GM18870 (cell line): Measurements from ENCODE around the gene ACE.

Source experiments
- ATAC-seq: cut with Tn5 transposase; IDR thresholded peaks from one replicate; pipeline ENCODE4 v1.9.1; 2021; ENCODE audit warnings: moderate library complexity; ENCODE audit not compliant: unreplicated experiment

ACE gene

DNA sequence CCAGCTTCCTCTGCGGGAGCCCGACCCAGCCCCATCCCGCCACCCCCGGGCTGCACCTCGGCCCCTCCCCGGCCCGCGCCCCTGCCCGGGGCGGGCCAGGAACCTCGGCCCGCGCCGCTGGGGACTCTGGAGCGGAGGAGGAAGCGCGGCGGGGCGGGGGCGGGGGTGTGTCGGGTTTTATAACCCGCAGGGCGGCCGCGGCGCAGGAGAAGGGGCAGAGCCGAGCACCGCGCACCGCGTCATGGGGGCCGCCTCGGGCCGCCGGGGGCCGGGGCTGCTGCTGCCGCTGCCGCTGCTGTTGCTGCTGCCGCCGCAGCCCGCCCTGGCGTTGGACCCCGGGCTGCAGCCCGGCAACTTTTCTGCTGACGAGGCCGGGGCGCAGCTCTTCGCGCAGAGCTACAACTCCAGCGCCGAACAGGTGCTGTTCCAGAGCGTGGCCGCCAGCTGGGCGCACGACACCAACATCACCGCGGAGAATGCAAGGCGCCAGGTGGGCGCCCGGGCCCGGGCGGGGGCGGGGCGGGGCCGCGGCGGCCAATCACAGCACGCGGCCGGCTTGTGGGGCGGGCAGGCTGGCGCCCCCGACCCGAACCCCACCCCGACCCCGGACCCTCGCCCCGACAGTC, at the start of gene ACE:
ACE (plus strand) TSS at position 208 of the 626 bp plus-strand sequence; CDS start at position 242, 34 bp downstream.
- no peak for ATAC-seq

DNA sequence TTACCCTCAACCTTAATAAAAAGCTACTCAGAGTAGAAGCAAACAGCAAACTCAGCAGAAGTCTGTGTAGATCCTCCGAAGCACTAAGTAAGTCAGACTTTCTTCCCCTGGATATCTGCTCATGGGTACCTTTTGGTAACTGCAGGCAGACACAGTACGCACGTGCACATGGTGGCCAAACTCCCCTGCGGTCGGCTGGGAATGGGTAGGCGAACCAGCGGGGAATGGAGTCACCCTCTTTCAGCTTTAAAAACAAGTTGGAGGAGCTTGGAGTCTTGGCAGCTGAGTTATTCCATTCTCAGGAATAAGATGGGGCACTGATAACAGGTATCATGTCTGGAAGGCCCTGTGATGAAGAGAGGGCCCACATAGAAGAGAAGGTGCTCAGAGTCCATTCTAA, 47.1 kb upstream of the ACE start:
- ATAC-seq: no peak

DNA sequence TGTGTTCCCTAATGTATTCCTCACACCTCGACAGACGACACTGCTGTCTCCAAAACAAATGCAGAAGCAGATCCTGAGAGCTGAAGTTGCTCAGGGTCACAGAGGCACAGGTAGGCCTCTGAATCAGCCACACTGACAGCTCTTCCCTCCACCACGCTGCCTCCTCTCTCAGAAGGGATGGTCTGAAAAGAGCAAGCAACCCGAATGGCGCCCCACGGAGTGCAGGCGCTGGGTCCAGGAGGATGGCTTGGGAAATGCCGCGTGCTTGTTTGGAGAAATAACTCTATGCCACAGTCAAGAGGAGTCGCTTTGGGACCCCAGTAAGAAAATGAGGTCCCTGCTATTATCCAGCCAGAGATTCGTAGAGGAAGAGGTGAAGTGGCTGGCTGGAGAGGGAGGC, 46.6 kb upstream of the ACE start:
- no peak for ATAC-seq

DNA sequence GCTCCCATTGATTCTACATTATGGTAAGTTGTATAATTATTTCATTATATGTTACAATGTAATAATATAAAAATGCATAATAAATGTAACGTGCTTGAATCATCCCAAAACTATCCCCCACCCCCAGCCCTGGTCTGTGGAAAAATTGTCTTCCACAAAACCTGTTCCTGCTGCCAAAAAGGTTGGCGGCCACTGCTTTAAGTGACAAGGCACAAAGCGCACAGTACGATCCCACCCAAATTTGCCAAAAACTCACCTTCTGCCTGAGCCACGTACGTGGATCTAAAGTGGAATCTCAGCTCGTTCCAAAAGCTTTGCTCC, 45.3 kb upstream of the ACE start:
- no peak for ATAC-seq

DNA sequence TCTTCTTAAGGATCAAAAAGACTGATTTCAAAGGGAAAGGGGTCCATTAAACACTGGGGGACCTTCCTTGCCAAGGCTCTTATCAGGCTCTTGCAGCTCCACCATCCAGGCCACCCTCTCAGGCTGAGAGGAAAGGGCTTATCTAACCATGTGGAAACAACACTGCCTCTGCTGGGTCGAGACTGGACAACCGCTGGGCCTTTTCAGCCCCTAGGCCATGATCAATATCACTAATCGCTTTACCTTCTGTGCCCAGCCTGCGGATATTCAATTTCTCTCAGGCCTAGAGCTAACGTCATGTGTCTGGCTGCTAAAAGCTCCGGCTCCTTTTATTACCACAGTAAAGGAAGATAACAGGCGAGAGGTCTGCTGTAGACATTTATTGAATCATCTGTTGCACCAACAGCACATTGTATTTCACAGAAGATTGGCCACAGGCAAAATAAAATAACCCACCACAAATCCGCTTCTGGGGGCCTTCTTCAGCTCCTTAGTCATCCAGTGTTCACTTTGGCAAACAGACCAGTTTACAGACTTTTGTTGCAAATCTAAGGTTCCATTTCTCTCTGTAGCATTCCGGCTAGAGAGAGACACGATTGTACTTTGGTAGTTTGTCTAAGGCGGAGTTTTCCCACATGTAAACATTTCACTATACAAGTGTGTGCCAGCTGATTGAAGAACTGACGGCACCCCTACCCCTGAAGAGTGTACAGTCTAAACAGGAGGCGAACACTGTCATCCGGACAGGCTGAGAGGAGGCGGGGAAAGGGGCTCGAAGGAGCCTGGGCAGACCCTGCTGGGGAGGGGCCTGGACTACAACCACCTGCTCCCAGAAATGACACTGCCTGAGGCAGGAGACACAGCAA, 44.7 kb upstream of the ACE start:
- no peak for ATAC-seq

DNA sequence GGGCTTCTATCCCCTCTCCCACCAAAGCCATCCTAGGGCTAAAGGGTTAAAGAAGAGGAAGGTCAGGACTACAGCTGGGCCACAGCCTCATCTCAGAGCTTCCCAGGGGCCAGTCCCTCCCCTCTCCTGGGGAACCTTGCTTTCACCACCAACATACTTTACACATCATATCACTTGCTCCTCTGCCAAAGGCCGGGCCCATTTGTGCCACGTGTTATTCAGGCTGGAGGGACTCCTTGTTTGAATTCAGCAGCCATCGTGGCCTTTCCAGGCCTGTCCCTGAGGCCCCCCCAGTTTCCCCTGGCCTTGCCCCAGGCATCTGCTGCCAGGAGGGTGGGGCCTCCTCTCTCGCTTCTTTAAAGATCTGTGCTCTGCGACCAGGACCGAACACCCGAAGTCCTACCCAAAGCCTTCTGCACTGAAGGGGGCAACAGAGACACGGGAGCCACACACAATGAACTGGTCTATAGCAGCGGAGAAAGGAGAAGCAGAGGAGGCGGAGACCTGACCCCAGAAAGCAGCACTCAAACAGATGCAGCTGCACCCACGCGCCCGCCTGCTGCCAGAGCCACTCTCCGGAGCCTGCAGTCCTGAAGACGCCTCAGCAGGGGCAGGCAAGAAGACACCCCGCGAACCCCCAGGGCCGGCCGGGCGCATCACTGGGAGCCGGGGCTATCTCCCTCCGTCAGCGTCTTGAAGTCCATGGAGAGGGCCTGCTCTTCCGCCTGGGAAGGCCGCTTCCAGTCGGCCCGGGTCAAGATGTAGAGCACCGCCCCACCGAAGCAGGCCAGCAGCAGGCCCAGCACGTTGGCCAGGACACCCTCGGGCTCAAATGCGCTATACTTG, 42.9 kb upstream of the ACE start:
- ATAC-seq: no peak

DNA sequence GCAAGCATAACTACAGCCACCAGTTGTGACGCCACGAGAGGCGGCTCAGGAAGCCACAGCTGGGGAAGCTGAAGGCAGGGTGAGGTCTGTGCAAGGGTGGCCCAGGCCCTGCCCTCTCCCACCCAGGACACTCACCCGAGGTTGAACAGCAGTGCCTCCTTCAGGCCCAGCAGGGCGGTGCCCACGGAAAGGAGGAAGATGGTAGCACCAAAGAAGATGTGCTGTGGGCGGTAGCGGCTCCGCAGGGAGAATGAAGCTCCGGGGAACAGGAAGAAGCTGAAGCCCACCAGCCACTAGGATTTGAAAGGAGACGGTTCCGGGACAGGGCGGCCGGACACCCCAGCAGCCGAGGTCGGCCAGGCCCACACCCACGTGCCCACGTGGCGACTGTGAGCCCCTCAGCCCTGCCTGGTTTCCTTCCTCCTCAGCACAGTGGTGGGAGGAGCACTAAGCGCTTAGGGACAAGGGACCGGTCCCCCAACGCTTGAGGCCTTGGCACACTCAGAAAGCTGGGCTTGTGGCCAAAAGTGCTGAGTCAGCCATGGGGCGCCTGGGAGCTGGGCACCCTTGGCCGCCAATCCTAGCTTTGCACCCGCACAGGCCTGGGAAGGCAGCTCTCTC, 41.8 kb upstream of the ACE start:
- no peak for ATAC-seq

DNA sequence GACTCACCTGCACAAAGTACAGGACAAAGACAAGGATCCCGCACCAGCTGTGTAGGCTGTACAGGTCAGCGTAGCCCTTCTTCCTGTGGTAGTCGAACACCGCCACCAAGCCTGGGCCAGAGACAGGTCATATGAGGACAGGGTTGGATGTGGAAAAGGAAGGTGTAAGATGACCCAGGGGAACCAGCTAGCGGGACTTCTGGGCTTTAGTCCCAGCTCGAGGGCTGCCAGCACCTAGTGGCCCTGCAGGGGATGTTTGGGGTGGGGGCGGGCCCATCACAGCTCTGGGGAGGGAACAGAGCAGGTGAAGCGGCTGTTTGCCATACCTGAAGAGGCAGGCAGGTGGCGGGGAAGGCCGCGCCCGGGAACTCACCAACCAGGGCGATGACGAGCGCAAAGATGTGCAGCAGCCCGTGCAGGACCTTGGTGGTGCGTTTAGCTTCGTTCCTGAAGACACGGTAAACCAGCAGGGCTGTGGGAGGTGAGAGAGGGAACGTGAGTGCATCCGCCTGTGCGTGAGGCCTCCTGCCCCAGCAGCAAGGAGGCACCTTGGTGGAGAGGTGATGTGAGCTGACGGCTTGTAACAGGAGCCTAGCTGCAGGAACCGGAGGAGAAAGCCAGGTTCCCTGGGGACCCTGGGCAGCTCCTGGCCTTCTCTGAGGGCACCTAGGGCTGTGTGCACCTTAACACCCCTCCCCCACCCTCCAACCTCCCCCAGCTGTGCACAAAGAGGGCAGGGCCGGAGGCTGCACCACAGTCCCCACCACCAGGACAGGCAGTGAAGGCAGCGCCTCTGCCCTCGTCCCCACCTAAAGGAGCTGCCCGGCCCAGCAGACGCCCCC, 41.0 kb upstream of the ACE start:
- no peak for ATAC-seq

DNA sequence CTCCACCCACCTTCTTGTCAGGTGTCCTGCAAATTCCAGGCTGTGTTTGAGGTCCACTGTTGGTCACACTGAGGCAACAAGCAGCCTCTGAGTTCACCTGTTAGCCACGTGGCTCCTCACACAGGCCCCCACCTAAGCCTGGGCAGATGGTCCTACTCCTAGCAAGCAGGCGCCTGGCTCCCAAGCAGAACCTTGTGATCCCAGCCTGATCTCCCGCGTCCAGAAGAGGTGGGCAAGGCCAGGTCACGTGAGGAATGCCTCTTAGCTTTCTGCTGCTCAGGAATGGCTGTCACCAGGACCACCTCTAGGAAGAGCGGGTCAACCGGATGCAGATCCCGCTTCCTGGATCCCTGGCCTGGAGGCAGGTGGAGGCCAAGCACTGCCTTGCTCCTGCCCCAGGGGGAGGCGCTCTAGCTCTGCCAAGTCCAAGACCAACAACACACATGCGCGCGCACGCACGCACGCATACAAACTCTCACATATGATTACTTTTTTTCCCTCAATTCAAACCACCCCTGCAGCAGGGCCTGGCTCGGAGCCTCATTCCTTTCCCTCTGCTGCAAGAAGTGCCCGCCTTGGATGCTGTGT, 40.2 kb upstream of the ACE start:
- ATAC-seq: no peak

DNA sequence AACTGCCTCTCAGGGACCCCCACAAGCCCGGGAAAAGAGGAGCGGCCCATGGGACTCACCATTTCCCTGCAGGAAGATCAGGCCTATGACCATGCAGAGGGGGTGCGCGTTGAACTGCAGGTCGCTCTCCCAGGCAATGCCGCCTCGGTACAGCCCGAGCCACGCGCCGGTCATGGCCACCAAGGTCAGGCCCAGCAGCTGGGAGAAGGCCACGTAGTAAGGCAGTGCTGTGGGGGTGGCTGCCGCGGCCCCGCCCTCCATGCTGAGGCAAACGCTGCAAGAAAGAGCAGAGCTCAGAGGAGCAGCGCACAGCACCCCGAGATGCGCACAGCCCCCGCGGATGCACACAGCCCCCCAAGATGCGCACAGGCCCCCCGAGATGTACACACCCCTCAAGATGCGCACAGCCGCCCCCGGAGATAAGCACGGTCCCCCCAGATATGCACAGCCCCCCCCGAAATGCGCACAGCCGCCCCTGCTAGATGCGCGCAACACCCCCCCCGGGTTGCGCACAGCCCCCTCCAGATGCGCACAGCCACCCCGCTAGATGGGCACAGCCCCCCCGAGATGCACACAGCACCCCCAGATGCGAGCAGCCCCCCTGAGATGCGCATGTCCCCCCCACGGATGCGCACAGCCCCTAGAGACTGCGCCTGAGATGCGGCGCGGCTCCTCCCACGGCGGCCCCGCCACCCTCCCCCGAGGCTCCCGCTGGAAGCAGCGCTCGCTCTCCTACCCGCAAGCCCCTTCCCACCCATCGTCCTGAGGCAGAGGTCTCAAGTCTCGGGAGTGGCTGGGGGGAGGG, 39.4 kb upstream of the ACE start:
- no peak for ATAC-seq

DNA sequence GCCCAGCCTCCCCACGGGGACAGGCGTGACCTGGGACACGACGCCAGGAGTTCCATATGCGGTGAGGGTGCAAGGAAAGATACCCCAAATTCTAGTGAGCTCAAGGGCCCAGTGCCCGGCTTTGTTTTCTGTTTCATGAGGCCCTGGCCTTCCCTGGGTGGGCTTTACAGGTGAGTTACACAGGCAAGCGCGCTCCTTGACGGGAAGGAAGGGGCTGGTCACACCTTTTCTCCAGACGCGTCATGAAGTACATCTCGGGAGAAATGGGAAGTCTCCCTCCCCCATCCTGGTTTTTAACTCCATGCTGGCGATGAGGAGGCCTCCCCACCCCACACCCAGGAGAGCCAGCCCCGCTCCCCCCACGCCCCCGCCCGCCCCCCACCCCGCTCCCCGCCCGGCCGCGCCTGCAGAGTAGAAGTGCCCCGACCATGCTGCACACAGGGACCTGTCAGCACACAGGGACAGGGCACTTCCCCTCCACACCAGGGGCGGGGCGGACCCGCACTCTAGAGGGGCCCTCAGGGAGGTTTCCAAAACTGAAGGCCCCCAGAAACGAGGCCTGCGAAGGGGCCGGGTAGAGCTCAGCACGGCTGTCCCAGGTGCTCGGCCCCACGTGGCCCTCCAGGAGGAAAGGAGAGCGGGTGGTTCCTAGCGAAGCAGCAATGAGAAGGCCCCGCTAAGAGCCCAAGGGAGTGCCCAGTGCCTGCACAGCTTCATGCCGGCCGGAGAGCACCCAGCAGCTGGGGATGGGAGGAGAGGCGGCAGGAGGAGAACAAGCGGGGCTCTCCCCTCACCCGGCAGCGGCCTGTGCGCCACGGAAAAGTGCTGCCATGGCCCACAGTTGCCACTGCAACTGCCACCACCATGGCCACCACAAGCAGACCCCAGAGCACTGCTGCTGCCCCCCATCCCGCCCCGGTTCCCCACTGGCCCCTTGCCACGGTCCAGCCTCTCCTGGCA, 38.5 kb upstream of the ACE start:
- no peak for ATAC-seq

DNA sequence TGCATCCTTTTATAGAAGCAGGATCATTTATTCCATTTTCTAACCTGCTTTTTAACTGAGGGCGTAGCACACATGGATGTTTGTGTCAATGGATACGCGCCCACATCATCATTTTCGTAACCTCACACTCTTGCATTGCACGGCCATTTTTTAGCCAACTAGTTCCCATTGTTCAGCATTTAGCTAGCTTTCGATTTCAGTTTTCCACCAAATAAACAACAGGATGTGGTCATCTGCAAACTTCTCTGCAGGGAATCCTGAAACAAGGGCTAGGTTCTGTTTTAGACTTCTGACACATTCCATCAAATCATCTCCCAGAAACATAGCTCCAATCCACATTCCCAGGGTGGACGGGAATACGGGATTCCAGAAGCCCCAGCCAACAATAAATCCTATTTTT, 37.2 kb upstream of the ACE start:
- no peak for ATAC-seq

DNA sequence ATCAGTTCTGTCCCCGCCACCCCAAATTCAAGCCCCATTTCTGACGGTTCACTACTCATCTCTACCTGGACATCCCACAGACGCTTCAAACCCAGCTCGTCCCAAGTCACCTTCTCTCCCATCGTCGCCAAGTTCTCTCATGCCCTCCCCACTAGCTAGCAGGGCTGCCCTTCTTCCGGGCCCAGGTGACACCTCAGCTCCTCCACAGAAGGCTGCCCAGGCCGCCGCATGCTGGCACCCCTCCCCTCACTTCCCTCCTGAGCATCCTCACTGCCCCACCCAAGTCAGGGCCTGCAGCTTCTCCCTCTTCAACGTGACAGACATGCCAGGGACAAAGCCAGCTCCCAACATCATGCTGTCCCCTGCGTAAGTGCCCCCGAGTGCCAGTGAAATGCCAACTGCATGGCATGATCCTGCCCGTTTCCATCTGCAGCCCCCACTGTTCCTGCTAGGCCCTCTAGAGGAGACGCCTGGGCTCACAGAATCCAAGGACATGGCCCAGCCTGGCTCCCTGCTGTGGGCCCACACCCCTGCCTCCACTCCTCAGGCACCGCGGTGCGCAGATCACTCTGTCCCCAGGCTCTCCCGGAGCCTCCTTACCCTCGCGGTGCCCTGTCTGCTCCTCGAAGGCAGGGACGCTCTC, 36.6 kb upstream of the ACE start:
- no peak for ATAC-seq

DNA sequence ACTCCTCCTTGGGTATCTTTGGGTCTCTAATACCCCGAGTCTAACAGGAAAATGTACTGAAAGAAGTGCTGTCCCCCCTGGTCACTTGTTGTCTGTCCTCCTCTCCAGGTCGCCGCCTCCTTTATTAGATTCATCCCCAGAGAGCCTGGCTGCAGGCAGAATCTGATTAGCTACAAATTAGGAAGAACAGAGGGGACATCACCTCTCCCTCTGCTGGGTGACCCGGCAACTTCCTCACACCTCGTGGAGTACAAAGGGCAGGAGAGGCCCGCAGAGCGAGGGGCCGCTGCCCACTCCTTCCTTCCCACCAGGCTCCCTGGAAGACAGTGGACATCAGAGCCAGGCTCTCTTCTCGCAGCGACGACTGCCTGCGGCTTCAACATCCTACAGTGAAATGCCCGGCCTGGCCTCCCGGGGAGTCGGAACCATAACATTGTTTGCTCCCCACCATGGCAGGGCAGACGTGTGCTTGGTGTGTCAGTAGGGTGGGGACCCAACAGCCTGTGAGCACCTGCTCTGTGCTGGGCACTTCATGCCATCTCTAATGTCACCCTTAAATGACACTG, 36.0 kb upstream of the ACE start:
- no peak for ATAC-seq

DNA sequence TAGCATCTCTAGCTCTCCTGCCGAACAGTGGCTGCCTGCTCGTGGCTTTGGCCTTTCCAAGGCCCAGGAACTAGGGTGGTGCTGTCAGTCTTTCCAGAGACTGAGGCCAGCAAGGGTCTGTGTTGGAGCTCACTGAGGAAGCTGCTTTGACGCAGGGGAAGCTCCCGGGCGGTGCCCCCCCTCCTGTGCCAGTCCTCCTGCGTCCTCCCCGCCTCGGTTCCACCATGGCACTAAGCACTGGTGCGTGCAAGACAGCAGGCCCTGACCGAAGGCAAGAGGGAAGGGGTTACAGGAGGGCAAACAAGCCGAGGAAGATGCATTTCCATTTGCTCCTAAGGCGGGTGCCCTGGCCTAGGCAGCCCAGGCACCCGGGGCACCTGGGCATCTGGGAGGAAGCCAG, 35.2 kb upstream of the ACE start:
- no peak for ATAC-seq

DNA sequence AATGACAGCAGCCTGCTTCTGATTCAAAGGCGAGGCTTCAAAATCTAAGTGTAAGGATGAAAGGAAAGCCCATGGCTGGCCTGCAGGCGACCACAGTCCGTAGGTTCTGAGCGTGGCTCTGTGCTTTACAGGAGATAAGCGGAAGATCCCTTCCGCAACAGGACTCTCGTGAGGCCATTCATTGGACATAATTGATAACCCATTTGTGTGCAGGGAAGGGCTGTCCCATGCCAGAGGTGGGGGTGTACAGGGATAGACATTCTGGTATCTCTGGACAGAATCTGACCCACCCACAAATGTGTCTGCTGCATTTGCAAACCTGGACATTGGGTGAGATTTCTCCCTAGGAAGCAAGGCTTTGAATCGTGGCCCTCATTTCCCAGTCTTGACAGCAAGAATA, 34.8 kb upstream of the ACE start:
- ATAC-seq: no peak

DNA sequence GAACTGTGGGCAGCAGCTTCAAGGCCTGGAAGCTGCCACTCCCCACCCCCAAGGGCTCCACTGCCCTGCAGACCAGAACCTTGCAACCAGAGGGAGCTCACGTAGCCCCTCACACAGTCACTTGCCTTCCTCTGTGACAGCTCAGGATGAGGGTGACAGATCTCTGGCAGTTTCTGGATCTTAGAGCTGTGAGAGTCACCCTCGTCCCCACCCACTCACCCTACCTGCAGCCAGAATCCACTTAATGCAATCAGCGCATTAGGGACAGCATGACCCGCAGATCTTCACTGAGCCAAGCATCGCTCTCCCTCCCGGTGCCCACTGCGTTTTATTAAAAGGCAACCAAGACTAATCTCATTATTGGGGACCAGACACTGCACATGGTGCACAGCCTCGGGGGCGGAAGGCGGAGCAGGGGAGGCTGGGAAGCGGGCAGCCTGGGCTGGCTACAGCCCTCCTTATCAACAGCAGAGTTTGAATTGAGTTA, 34.3 kb upstream of the ACE start:
- ATAC-seq: no peak
